ENCODE data around the gene ABHD1.

DNA sequence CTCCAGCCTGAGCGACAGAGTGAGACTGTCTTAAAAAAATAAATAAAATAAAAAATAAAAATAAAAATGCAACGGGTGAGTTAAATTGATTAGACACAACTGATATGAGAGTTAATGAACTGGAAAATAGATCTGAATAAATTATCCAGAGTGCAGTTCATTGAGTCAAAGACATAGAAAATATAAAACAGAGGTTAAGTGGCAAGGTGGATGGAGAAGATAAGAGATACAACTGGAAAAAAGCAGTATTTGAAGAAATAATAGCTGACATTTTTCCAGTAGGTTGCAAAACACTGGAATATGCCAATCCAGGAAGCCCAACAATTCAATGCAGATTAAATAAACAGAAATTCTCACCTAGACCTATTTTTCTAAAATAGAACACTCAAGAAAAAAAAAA lies 15.4 kb upstream of the ABHD1 start:
- TF ChIP-seq, protein P1, sequence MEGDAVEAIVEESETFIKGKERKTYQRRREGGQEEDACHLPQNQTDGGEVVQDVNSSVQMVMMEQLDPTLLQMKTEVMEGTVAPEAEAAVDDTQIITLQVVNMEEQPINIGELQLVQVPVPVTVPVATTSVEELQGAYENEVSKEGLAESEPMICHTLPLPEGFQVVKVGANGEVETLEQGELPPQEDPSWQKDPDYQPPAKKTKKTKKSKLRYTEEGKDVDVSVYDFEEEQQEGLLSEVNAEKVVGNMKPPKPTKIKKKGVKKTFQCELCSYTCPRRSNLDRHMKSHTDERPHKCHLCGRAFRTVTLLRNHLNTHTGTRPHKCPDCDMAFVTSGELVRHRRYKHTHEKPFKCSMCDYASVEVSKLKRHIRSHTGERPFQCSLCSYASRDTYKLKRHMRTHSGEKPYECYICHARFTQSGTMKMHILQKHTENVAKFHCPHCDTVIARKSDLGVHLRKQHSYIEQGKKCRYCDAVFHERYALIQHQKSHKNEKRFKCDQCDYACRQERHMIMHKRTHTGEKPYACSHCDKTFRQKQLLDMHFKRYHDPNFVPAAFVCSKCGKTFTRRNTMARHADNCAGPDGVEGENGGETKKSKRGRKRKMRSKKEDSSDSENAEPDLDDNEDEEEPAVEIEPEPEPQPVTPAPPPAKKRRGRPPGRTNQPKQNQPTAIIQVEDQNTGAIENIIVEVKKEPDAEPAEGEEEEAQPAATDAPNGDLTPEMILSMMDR (IDR thresholded peaks at IDR 0.05), result no peak
- no peak for TF ChIP-seq POLR2A (IDR thresholded peaks at IDR 0.05)
